Mammary epithelial cell (primary cell): ENCODE measurements around the gene C2CD2.

Experiments used
- EZH2 ChIP-seq: IDR thresholded peaks from 2 replicates; pipeline ENCODE4 v1.6.1; 2012; ENCODE audit warnings: low read length, inconsistent platforms, borderline replicate concordance
- TF ChIP-seq, protein P1 (sequence below), 2 donors: IDR thresholded peaks in 1 of 2; conservative IDR thresholded peaks in 1 of 2; 2 replicates each; pipeline ENCODE4 v1.5.1; 2011 to 2012; ENCODE audit warnings: inconsistent platforms in 2 of 2, low read length in 2 of 2, mild to moderate bottlenecking in 2 of 2, control low read depth in 1 of 2, low read depth in 1 of 2; ENCODE audit not compliant: insufficient read depth in 1 of 2; ENCODE audit errors: extremely low read depth in 1 of 2

GRCh38 chr21:41871293-41872030, 82.4 kb downstream of the C2CD2 start:
- TF ChIP-seq EZH2 = no peak
- TF ChIP-seq, protein P1, sequence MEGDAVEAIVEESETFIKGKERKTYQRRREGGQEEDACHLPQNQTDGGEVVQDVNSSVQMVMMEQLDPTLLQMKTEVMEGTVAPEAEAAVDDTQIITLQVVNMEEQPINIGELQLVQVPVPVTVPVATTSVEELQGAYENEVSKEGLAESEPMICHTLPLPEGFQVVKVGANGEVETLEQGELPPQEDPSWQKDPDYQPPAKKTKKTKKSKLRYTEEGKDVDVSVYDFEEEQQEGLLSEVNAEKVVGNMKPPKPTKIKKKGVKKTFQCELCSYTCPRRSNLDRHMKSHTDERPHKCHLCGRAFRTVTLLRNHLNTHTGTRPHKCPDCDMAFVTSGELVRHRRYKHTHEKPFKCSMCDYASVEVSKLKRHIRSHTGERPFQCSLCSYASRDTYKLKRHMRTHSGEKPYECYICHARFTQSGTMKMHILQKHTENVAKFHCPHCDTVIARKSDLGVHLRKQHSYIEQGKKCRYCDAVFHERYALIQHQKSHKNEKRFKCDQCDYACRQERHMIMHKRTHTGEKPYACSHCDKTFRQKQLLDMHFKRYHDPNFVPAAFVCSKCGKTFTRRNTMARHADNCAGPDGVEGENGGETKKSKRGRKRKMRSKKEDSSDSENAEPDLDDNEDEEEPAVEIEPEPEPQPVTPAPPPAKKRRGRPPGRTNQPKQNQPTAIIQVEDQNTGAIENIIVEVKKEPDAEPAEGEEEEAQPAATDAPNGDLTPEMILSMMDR (conservative IDR thresholded peaks at IDR 0.05 in 1 of 2, IDR thresholded peaks at IDR 0.05 in 1 of 2; ENCODE audit: extremely low read depth in 1 of 2, insufficient read depth in 1 of 2, low read depth in 1 of 2, low read length in 2 of 2) = no peak
